GM12892 (cell line): ENCODE data around the gene PODXL.

Source experiments
- POLR2A ChIP-seq: IDR thresholded peaks from 2 replicates; pipeline ENCODE4 v1.6.1; 2011; ENCODE audit warnings: low read depth, low read length, control low read depth
- POLR2AphosphoS5 ChIP-seq: IDR thresholded peaks from 2 replicates; pipeline ENCODE4 v1.6.1; 2011; ENCODE audit warnings: low read depth, low read length, control low read depth
- TAF1 ChIP-seq: IDR thresholded peaks from 2 replicates; pipeline ENCODE4 v1.6.1; 2011; ENCODE audit warnings: low read depth, mild to moderate bottlenecking, control low read depth, low read length, borderline replicate concordance

DNA sequence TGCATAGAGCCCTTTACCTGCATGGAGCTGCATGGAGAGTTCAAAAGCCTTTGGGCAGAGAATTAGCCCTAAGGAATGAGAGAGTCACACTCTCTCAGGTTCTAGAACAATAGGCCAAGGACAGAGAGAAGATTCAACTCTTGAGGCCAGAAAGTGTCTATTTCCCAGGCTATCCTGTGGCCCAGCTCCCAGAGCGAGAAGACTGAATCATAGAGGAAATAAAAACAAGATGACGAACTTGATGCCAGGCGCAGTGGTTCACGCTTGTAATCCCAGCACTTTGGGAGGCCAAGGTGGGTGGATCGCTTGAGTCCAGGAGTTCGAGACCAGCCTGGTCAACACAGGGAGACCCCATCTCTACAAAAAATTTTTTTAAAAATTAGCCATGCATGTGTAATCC lies 18.3 kb upstream of the PODXL start:
- TF ChIP-seq TAF1 (no peak), POLR2AphosphoS5 (no peak), POLR2A (no peak)
